BLaER1 (cell line): Measurements from ENCODE around the gene S100A8.
"Not testable (repeated sequence)": the region's sequence is repeated elsewhere in the genome, so short reads cannot be mapped to it uniquely, and the experiment has no call there.

Source experiments
- H3K27ac ChIP-seq: shearing (Covaris generic); formaldehyde crosslinking; 2 replicates; pipeline ENCODE4 v1.8.1; 2022
- H3K27me3 ChIP-seq: shearing (Covaris generic); formaldehyde crosslinking; 2 replicates; pipeline ENCODE4 v1.8.1; 2022
- H3K36me3 ChIP-seq: shearing (Covaris generic); formaldehyde crosslinking; 2 replicates; pipeline ENCODE4 v1.8.1; 2022
- H3K4me1 ChIP-seq: shearing (Covaris generic); formaldehyde crosslinking; 2 replicates; pipeline ENCODE4 v1.8.1; 2022
- H3K4me2 ChIP-seq: shearing (Covaris generic); formaldehyde crosslinking; 2 replicates; pipeline ENCODE4 v1.8.1; 2022
- H3K4me3 ChIP-seq: shearing (Covaris generic); formaldehyde crosslinking; 2 replicates; pipeline ENCODE4 v1.8.1; 2022
- H3K9ac ChIP-seq: shearing (Covaris generic); formaldehyde crosslinking; 2 replicates; pipeline ENCODE4 v1.8.1; 2022
- H3K9me3 ChIP-seq: shearing (Covaris generic); formaldehyde crosslinking; 2 replicates; pipeline ENCODE4 v1.8.1; 2022
- H4K20me1 ChIP-seq: shearing (Covaris generic); formaldehyde crosslinking; 2 replicates; pipeline ENCODE4 v1.8.1; 2022
- Cebpa-rat ChIP-seq: shearing (Covaris generic); IDR thresholded peaks from 2 replicates; pipeline ENCODE4 v1.8.1; 2022

Gene S100A8

DNA sequence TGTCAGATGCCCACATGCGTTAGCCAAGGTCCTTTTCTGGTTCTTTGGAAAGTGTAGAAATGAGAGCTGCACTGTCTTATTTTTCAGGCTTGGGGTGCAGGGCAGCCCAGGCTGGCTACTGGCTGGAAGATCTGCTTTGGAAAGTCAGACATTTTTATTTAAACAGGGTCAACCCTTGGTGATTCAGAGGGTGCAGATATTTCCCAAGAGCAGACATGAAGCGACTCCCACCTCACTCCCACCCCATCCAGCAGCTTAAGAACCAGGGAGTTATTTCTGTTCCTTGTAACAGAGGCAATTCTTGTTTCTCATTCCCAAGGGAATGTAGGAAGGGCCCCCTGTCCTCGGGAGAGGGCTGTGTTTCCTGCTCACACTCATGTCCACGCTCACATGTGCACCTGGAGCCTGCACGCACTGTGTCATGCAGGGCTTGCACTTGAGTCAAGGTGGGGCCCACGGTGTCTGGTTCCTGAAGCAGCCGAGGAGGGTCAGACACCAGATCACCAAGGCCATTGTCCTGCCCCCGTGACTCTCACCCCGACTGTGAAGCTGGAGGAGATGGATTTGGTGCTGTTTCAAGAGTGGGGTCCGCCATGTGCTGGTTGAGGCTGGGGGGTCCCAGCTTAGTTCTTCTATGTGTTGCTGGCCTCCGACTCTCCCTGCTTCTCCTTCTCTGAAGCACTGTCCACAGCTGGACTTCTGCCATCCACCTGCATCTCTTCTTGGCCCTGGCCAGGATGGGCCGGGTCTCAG is 26.4 kb upstream of the S100A8 start:
- Histone ChIP-seq H3K4me2 (no peak overlapping the region), H4K20me1 (peaks cover 12% of the 10 kb centered on the region; the same call in 1 of the 2 replicates), H3K9me3 (no peaks in the 10 kb centered on the region), H3K4me3 (no peak overlapping the region), H3K9ac (no peak overlapping the region), H3K4me1 (no peaks in the 10 kb centered on the region; the same call in 1 of the 2 replicates), H3K36me3 (no peaks in the 10 kb centered on the region), H3K27me3 (no peaks in the 10 kb centered on the region), H3K27ac (no peak overlapping the region)
- no peak for TF ChIP-seq Cebpa-rat

DNA sequence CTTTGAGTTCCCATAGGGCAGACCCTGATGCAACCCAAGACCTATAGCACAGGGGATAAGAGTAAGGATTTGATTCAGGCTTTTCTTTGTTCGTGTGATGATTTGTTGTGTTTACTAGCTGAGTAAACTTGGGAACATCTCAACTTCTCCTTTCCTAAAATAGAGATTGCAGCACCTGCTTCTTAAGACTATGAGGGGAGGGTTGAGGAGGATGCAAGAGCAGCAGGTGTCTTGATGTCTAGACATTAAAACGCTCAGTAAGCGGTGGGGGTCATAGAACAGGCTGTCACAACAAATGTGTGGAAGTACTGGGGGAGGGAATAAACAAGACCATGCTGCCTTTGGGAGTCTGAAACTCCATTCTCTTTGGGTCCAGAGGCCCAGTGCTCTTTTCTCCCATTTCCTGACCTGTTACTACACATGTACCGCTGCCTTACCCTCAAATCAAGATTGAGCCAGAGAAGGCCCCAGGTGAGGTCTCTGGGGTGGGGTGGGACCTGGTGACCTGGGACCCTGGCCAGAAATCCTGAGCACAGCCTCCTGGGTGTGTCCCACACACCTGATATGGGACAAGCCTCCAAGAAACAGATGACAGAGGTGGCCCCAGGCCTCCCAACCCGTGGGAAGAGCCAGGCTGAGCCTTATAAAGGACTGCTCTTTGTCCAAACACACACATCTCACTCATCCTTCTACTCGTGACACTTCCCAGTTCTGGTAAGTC is 25.1 kb upstream of the S100A8 start, which contains the start of gene S100A7A:
S100A7A (plus strand) TSS at position 671 of the 721 bp plus-strand sequence. CDS start 1,563 bp downstream, outside the sequence.
- Histone ChIP-seq H3K27me3 (no peaks in the 10 kb centered on the region), H3K4me1 (no peaks in the 10 kb centered on the region; the same call in 1 of the 2 replicates), H3K4me2 (no peak within 1 kb of the TSS), H4K20me1 (0 out of 2 replicates have a peak, but pooled peaks cover 6% of the 10 kb centered on the region), H3K27ac (no peak within 1 kb of the TSS), H3K4me3 (no peak within 1 kb of the TSS), H3K9me3 (no peaks in the 10 kb centered on the region), H3K36me3 (no peaks in the 10 kb centered on the region), H3K9ac (no peak within 1 kb of the TSS)
- TF ChIP-seq Cebpa-rat: no peak

DNA sequence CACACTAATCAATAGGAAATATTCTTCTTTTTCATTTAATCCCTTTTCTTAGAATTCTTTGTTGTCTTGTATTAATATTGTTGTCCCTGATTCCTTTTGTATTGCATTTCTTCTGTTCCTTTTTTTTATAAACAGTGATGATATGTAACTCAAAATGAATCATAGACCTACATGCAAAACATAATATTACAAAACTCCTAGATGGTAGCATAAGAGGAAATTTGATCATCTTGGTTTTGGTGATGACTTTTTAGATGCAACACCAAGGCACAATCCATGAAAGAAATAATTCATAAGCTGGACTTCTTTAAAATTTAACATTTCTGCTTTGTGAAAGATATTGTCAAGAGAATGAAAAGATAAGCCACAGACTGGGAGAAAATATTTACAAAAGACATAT is 23.1 kb upstream of the S100A8 start:
- not testable (repeated sequence) for H3K4me2 ChIP-seq, H3K4me3 ChIP-seq

DNA sequence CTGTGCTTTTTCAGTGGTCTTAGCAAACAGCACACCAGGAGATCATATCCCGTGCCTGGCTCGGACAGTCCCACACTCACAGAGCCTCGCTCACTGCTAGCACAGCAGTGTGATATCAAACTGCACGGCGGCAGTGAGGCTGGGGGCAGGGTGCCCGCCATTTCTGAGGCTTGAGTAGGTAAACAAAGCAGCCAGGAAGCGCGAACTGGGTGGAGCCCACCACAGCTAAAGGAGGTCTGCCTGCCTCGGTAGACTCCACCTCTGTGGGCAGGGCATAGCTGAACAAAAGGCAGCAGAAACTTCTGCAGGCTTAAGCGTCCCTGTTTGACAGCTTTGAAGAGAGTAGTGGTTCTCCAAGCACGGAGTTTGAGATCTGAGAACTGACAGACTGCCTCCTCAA is 16.4 kb upstream of the S100A8 start:
- not testable (repeated sequence) for H3K4me3 ChIP-seq, H3K9ac ChIP-seq, H3K27me3 ChIP-seq, H4K20me1 ChIP-seq, H3K4me2 ChIP-seq, H3K4me1 ChIP-seq, H3K9me3 ChIP-seq, H3K27ac ChIP-seq, H3K36me3 ChIP-seq

More for the DNA sequence above, 23.1 kb upstream of the S100A8 start:
- not testable (repeated sequence) for H3K4me1 ChIP-seq, H4K20me1 ChIP-seq, H3K36me3 ChIP-seq, H3K9me3 ChIP-seq, H3K27ac ChIP-seq, H3K27me3 ChIP-seq, H3K9ac ChIP-seq

DNA sequence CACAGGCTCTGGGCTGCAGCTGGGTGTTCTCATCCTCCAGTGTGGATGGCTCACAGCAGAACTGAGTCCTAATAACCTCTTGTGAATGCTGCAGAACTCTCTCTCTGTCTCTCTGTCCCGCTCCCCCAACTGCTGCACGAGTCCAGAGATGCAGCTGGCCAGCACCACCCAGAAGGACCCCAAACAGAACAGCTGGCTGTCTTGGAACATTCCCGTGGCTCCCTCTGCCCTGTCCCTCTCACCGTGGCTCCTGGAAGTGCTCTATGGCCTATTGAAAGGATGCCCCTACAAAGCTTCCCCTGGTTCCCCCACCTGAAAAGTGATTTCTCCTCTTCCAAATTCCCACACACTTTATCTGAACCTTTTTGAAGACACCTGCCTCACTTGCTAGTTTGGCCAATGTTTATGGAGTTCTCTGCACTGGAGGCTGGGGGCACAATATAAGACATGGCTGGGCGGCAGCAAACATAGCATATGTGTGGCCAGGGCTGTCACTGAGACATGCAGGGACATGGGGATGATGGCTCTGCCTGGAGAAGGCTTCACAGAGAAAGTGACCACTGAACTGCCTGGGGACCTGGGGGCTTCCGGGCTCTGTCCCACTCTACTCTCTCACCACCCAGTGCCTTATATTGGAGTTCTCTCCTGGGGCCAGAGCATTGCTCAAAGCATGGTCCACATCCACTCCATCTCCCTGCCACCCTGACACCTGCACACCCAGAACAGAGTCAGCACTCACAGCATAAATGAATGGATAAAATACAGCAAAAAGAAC is 15.1 kb upstream of the S100A8 start:
- not testable (repeated sequence) for H3K27ac ChIP-seq, H3K4me1 ChIP-seq, H4K20me1 ChIP-seq, H3K9ac ChIP-seq, H3K36me3 ChIP-seq, H3K9me3 ChIP-seq, H3K4me2 ChIP-seq, H3K4me3 ChIP-seq, H3K27me3 ChIP-seq

GRCh38 chr1:153404768-153405167 is 13.9 kb upstream of the S100A8 start:
- H3K27ac ChIP-seq: no peak overlapping the region
- H4K20me1 ChIP-seq: no peaks in the 10 kb centered on the region
- H3K36me3 ChIP-seq: no peaks in the 10 kb centered on the region
- H3K9me3 ChIP-seq: no peaks in the 10 kb centered on the region
- H3K9ac ChIP-seq: no peak overlapping the region
- H3K4me3 ChIP-seq: no peak overlapping the region
- H3K27me3 ChIP-seq: no peaks in the 10 kb centered on the region
- TF ChIP-seq Cebpa-rat: no peak
- no peaks in the 10 kb centered on the region for H3K4me1 ChIP-seq
- no peak overlapping the region for H3K4me2 ChIP-seq

DNA sequence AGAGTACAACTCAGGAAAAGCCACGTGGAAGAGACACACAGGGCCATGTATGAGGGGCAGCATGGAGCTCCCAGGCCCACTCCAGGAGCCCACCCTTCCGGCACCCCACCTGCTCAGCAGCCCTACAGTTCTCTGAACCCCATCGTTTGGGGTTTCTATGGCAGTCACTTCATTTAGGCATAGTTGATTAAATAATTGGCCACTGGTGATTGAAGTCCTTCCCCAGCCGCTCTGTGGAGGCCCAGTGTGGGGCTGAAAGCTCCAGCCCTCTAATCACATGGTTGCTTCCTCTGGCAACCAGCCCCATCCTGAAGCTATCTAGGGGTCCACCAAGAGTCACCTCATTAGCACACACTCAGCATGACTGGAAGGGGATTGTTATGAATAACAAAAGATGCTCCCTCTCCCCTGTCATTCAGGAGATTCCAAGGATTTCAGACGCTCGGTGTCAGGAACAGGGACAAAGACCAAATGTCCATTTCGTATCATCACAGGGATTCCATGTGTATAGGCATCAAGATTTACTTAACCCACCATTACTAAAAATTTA is 13.3 kb upstream of the S100A8 start:
- Histone ChIP-seq H3K27ac (no peak overlapping the region), H3K9me3 (no peaks in the 10 kb centered on the region), H4K20me1 (no peaks in the 10 kb centered on the region), H3K4me3 (no peak overlapping the region), H3K4me2 (no peak overlapping the region), H3K36me3 (no peaks in the 10 kb centered on the region), H3K27me3 (no peaks in the 10 kb centered on the region), H3K4me1 (no peaks in the 10 kb centered on the region), H3K9ac (no peak overlapping the region)
- no peak for TF ChIP-seq Cebpa-rat

- H3K27ac ChIP-seq: no peak overlapping the region
- no peaks in the 10 kb centered on the region for H3K4me1 ChIP-seq
- H3K27me3 ChIP-seq: no peaks in the 10 kb centered on the region
These were observed 12.7 kb upstream of the S100A8 start for GRCh38 chr1:153403421-153404085.

GRCh38 chr1:153402226-153402625 is 11.4 kb upstream of the S100A8 start:
- TF ChIP-seq Cebpa-rat: no peak
- Histone ChIP-seq H3K27me3 (no peaks in the 10 kb centered on the region), H3K27ac (no peak overlapping the region), H3K9ac (no peak overlapping the region), H3K4me1 (peaks cover 8% of the 10 kb centered on the region), H4K20me1 (no peaks in the 10 kb centered on the region), H3K36me3 (no peaks in the 10 kb centered on the region), H3K4me3 (no peak overlapping the region), H3K4me2 (no peak overlapping the region), H3K9me3 (no peaks in the 10 kb centered on the region)

More at GRCh38 chr1:153403421-153404085, 12.7 kb upstream of the S100A8 start:
- no peak overlapping the region for H3K9ac ChIP-seq
- H3K36me3 ChIP-seq: no peaks in the 10 kb centered on the region
- no peak overlapping the region for H3K4me3 ChIP-seq
- H3K9me3 ChIP-seq: no peaks in the 10 kb centered on the region
- H4K20me1 ChIP-seq: no peaks in the 10 kb centered on the region
- H3K4me2 ChIP-seq: no peak overlapping the region
- TF ChIP-seq Cebpa-rat: no peak
